K562 (cell line): Measurements from ENCODE around the gene ILF3. TPM values are rescaled to one million over a fixed set of nuclear protein-coding genes. Genes with fewer than 3 reads are reported as not detected.

Experiments used
- CREM ChIP-seq: IDR thresholded peaks from 2 replicates; pipeline ENCODE4 v1.6.1; 2014; ENCODE audit warnings: antibody characterized with exemption, low read depth
- DEAF1 ChIP-seq: fragments of 450-650 bp; formaldehyde crosslinking; IDR thresholded peaks from 2 replicates; pipeline ENCODE4 v1.4.0; 2020; ENCODE audit warnings: mild to moderate bottlenecking, moderate library complexity
- HIVEP1 ChIP-seq: fragments of 250-450 bp; sonication (Bioruptor Pico); IDR thresholded peaks from 2 replicates; pipeline ENCODE4 v1.4.0; 2020; ENCODE audit warnings: mild to moderate bottlenecking
- KAT7 ChIP-seq: sonication (generic); formaldehyde crosslinking; IDR thresholded peaks from 2 replicates; pipeline ENCODE4 v1.8.0; 2022; ENCODE audit warnings: missing genetic modification reagents, mild to moderate bottlenecking, borderline replicate concordance
- KLF16 ChIP-seq: IDR thresholded peaks from 2 replicates; pipeline ENCODE4 v1.6.1; 2016; ENCODE audit warnings: antibody characterized with exemption
- MIER1 ChIP-seq: fragments of 450-650 bp; IDR thresholded peaks from 2 replicates; pipeline ENCODE4 v1.6.1; 2016; ENCODE audit warnings: antibody characterized with exemption, mild to moderate bottlenecking, low read depth
- RAD21 ChIP-seq, 2 experiments: fragments of 250-450 bp in 1 of 2; fragments of 450-650 bp in 1 of 2; sonication (Bioruptor Pico) in 1 of 2; formaldehyde crosslinking in 1 of 2; IDR thresholded peaks in 1 of 2; conservative IDR thresholded peaks in 1 of 2; 2 replicates each; pipeline versions ENCODE4 v1.4.0 to v1.8.0; 2020 to 2022; ENCODE audit warnings: mild to moderate bottlenecking in 2 of 2, moderate library complexity in 1 of 2
- RBBP5 ChIP-seq: fragments of 200-600 bp; sonication (generic); IDR thresholded peaks from 2 replicates; pipeline ENCODE4 v1.6.1; 2012; ENCODE audit warnings: borderline replicate concordance, mild to moderate bottlenecking, low read length, control low read depth, inconsistent platforms; ENCODE audit not compliant: insufficient read depth, poor library complexity, severe bottlenecking
- RBM39 ChIP-seq: fragments of 200-400 bp; formaldehyde crosslinking; optimal IDR thresholded peaks from 2 replicates; pipeline ENCODE3; 2018; ENCODE audit warnings: low read depth, low read length
- REST ChIP-seq, 2 experiments: fragments of 450-650 bp; formaldehyde crosslinking in 1 of 2; IDR thresholded peaks; 2 replicates each; pipeline versions ENCODE4 v1.4.0 to v1.6.1; 2014 to 2020; ENCODE audit warnings: mild to moderate bottlenecking in 2 of 2, borderline replicate concordance in 1 of 2, low read depth in 1 of 2
- SIN3A ChIP-seq, 2 experiments: fragments of 150-350 bp in 1 of 2; IDR thresholded peaks; 2 replicates each; pipeline ENCODE4 v1.6.1; 2011 to 2016; ENCODE audit warnings: borderline replicate concordance in 2 of 2, low read depth in 2 of 2, low read length in 2 of 2, mild to moderate bottlenecking in 2 of 2, moderate library complexity in 2 of 2; ENCODE audit not compliant: control insufficient read depth in 1 of 2
- STAG1 ChIP-seq: sonication (generic); formaldehyde crosslinking; IDR thresholded peaks from 2 replicates; pipeline ENCODE4 v1.5.0; 2020; ENCODE audit warnings: missing genetic modification reagents, borderline replicate concordance
- TCF15 ChIP-seq: fragments of 250-450 bp; sonication (Bioruptor Pico); IDR thresholded peaks from 2 replicates; pipeline ENCODE4 v1.8.0; 2022; ENCODE audit warnings: moderate library complexity, mild to moderate bottlenecking, inconsistent platforms
- ZNF785 ChIP-seq: fragments of 250-450 bp; sonication (Bioruptor Pico); IDR thresholded peaks from 2 replicates; pipeline ENCODE4 v1.4.0; 2020; ENCODE audit warnings: mild to moderate bottlenecking
- polyA plus RNA-seq, 8 experiments: library from polyadenylated mRNA; depleted of rRNA in 4 of 8; stranded (reverse) in 5 of 8; unstranded in 3 of 8; fragments of >200 nt; fragmentation: Nextera tagmentation in 2 of 8; fragmentation: Illumina TruSeq in 1 of 8; extraction: Ambion mirVana in 2 of 8; extraction: Trizol in 1 of 8; gene quantifications; 2 replicates each; pipeline versions ENCODE4 v1.2.1 to v1.2.3, GENCODE V29; 2011 to 2014; ENCODE audit warnings: inconsistent platforms in 1 of 8, missing spikeins in 1 of 8
- total RNA-seq, 7 experiments: library from RNA; depleted of rRNA in 6 of 7; stranded (reverse); fragments of >200 nt in 6 of 7; fragmentation: Illumina TruSeq in 2 of 7; extraction: Trizol in 2 of 7; gene quantifications; 2 replicates each; pipeline versions ENCODE4 v1.2.1 to v1.2.3, GENCODE V29; 2011 to 2021; ENCODE audit warnings: low replicate concordance in 1 of 7
- TF ChIP-seq, protein P1 (sequence below): fragments of 450-650 bp; IDR thresholded peaks from 2 replicates; pipeline ENCODE4 v1.6.1; 2016

Gene ILF3
- total and polyA plus RNA-seq, 9 of the 15 experiments (the other 6 are each of a cell fraction or from before 2014, with no cell fraction given) = 26.0 to 453 (median 175) TPM

GRCh38 chr19:10701955-10702525 lies 47.9 kb downstream of the ILF3 start (continued):
- TF ChIP-seq RBBP5 (peak; percentile 23), RAD21 (CRISPR knock-in tag; conservative IDR thresholded peaks at IDR 0.05 in 1 of 2, IDR thresholded peaks at IDR 0.05 in 1 of 2) (peak; percentile 33 to 47; a peak in 2 of 4 replicates), CREM (0 out of 2 replicates have a peak, but pooled peaks have one; percentile 57), HIVEP1 (CRISPR knock-in tag) (no peak), TCF15 (CRISPR knock-in tag) (no peak), MIER1 (0 out of 2 replicates have a peak, but pooled peaks have one; percentile 55), RBM39 (peak; percentile 65), KLF16 (peak; percentile 25; the same call in 1 of the 2 replicates), SIN3A (IDR thresholded peaks at IDR 0.05; ENCODE audit: borderline replicate concordance in 2 of 2, control insufficient read depth in 1 of 2, low read depth in 2 of 2, low read length in 2 of 2) (peak in 1 of 2 experiments; percentile 81; a peak in 2 of 4 replicates), STAG1 (CRISPR knock-in tag) (peak; percentile 56; the same call in 1 of the 2 replicates), DEAF1 (no peak), ZNF785 (CRISPR knock-in tag) (no peak), REST (IDR thresholded peaks at IDR 0.05; ENCODE audit: borderline replicate concordance) (peak; percentile 89), REST (CRISPR knock-in tag; IDR thresholded peaks at IDR 0.05; ENCODE audit: low read depth) (peak; percentile 83), KAT7 (CRISPR knock-in tag) (no peak)
- TF ChIP-seq, protein P1, sequence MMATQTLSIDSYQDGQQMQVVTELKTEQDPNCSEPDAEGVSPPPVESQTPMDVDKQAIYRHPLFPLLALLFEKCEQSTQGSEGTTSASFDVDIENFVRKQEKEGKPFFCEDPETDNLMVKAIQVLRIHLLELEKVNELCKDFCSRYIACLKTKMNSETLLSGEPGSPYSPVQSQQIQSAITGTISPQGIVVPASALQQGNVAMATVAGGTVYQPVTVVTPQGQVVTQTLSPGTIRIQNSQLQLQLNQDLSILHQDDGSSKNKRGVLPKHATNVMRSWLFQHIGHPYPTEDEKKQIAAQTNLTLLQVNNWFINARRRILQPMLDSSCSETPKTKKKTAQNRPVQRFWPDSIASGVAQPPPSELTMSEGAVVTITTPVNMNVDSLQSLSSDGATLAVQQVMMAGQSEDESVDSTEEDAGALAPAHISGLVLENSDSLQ = peak; percentile 14; the same call in 1 of the 2 replicates
